GM19193 (cell line): ENCODE results near the gene TMEM117.

Source experiments
- POLR2A ChIP-seq: IDR thresholded peaks from 4 replicates; pipeline ENCODE4 v1.6.1; 2011; ENCODE audit not compliant: insufficient read depth, insufficient read length; ENCODE audit errors: extremely low read depth

TMEM117 gene

DNA sequence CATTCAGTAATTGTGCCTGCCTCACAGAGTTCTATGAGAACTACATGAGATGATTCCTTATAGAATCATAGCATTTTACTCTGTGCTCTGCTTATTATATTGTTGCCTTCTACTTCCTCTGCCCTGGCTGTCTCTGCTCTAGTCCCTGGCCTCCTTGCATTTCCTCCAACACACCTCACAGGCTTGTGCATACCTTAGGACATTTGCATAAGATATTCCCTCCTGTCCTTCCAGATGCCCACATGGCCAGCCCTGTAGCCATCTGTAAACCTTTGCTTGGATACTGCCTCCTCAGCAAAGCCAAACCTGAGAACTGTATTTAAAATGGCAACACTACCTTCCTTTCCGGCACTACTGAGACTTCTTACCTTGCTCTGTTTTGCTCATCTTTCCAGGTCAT lies 586.7 kb downstream of the TMEM117 start:
- TF ChIP-seq POLR2A: no peak

DNA sequence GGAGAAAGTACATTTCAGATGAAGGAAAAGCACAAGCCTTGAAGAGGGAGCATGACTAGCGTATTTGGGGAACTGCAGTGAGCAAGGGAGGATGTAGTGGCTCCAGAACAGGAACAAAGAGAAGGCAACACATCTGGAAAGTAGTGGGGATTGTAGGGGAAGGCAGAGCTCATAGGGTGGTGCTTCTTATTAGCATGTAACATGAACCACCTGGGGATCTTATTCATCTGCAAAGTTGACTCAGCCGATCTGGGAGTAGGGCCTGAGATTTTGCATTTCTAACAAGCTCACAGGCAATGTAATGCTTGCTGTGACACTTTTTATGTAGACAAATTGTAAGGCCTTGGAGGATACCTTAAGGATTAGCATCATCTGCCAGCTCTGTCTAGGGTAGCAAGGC lies 592.9 kb downstream of the TMEM117 start:
- no peak for TF ChIP-seq POLR2A

DNA sequence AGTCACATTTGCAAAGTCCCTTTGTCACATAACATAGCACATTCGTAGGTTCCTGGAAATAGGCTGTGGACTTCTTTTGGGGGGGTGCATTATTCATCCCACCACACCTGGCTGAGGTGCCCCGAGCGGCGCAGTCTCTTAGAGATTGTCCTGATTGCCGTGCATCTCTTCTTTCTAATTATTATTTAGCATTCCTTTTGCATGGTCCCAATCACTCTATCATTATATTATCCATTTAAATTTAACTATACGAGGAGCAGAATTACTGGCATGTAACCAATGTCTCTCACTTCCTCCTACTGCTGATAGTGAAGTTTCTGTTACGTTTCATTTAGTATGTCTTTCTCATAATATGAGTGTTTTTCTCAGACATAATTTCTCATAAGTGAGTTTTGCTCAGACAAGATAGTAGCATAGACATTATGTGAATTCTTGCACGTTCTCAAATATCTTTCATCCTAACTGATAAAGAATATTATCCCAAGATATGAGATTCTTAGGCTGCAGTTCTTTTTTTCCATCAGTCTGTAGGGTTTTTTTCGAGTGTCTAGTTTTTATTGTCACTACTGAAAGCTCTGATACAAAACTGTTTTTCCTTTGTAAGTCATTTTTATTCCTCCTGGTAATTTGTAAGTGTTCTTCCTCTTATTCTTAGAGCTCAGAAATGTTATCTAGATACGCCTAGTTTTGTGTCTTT lies 595.9 kb downstream of the TMEM117 start:
- no peak for TF ChIP-seq POLR2A

DNA sequence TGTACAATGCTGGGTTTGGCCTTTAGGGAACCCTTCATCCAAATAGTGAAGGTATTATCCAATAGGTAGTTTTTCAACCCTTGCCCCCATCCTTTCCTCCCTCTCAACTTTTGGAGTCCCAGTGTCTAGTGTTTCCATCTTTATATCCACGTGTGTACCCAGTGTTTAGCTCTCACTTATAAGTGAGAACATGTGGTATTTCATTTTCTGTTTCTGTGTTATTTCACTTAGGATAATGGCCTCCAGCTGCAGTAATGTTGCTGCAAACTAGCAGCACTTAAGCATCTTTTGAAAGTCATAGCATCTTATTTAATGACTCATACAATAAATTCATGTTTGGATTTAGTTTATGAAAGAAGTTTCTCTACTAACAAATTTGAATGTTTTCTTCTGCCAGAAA lies 597.8 kb downstream of the TMEM117 start:
- no peak for TF ChIP-seq POLR2A

DNA sequence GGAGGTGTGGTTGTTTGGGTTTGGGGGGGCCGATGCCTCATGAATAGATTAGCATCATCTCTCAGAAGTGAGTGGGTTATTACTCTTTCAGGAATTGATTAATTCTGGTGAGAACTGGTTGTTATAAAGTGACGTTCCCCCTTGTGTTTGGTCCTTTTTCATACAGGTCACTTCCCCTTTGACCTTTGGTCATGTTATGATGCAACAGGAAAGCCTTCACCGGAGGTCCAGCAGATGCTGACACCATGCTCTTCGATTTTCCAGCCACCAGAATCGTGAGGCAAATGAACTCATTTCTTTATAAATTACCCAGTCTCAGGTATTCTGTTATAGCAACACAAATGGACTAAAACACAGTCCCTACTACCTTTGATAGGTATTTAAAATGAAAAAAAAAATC lies 600.9 kb downstream of the TMEM117 start:
- no peak for TF ChIP-seq POLR2A
